ENCODE measurements around the gene PALD1. TPM values are rescaled to one million over a fixed set of nuclear protein-coding genes. Genes with fewer than 3 reads are reported as not detected.

The PALD1 gene
- total and polyA plus RNA-seq, 9 of the 15 experiments (the other 6 are each of a cell fraction or from before 2014, with no cell fraction given), result 0.03 to 0.29 (median 0.09) TPM; not detected in 2

DNA sequence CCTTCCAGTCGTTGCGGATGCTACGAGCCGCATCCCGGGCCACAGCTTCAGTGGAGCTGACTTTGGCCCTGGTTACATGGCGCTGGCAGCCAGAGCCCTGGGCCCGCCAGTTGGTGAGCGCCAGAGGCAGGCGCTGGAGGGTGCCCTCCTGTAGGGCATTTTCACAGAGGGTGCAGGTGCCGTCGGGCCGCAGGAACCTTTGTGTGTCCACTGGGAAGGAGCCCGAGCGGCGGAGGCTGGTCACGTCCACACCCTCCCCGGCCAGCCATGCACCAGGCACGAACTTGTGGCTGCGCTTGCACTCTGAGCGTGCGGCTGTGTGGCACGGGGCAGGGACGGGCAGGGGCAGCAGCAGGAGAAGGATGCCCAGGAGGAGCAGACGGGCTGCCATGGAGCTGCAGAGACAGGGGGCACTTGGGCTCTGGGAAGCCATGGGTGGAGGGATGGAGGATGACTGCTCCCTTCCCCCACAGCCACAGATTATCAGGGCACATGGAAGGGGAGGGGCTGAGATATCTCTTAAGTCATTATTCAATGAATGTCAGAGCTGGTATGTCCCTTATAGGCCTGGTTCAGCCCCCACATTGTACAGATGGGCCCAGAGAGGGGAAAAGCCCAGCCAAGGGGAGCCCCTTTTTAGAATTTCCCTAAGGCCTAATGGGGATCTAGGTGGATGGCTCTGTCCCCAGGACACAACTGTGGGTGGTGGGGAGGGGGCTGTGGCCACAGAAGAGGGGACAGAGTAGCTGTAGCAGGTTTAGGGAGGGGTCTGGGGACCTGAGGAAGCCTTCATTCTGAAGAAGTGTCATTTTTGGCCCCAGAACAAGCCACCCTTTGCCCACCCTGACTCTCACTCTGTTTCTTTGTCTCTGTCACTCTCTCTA lies 122.2 kb downstream of the PALD1 start (continued):
- no peak for TF ChIP-seq NFE2 (IDR thresholded peaks at IDR 0.05; ENCODE audit: low read depth)
- TF ChIP-seq, protein P1, sequence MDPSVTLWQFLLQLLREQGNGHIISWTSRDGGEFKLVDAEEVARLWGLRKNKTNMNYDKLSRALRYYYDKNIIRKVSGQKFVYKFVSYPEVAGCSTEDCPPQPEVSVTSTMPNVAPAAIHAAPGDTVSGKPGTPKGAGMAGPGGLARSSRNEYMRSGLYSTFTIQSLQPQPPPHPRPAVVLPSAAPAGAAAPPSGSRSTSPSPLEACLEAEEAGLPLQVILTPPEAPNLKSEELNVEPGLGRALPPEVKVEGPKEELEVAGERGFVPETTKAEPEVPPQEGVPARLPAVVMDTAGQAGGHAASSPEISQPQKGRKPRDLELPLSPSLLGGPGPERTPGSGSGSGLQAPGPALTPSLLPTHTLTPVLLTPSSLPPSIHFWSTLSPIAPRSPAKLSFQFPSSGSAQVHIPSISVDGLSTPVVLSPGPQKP (CRISPR knock-in tag; IDR thresholded peaks at IDR 0.05), result no peak
- TF ChIP-seq, protein P2, sequence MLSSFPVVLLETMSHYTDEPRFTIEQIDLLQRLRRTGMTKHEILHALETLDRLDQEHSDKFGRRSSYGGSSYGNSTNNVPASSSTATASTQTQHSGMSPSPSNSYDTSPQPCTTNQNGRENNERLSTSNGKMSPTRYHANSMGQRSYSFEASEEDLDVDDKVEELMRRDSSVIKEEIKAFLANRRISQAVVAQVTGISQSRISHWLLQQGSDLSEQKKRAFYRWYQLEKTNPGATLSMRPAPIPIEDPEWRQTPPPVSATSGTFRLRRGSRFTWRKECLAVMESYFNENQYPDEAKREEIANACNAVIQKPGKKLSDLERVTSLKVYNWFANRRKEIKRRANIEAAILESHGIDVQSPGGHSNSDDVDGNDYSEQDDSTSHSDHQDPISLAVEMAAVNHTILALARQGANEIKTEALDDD (IDR thresholded peaks at IDR 0.05), result no peak
- TF ChIP-seq ATF7 (IDR thresholded peaks at IDR 0.05), result no peak
- no peak for TF ChIP-seq RBM22 (IDR thresholded peaks at IDR 0.05; ENCODE audit: low read depth, low read length, poor library complexity, severe bottlenecking)
- TF ChIP-seq, protein P3, sequence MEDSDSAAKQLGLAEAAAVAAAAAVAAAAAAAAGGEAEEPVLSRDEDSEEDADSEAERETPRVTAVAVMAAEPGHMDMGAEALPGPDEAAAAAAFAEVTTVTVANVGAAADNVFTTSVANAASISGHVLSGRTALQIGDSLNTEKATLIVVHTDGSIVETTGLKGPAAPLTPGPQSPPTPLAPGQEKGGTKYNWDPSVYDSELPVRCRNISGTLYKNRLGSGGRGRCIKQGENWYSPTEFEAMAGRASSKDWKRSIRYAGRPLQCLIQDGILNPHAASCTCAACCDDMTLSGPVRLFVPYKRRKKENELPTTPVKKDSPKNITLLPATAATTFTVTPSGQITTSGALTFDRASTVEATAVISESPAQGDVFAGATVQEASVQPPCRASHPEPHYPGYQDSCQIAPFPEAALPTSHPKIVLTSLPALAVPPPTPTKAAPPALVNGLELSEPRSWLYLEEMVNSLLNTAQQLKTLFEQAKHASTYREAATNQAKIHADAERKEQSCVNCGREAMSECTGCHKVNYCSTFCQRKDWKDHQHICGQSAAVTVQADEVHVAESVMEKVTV (CRISPR knock-in tag; IDR thresholded peaks at IDR 0.05), result no peak
- TF ChIP-seq TAF7 (tag; IDR thresholded peaks at IDR 0.05), result no peak
- peak; percentile 82; the same call in 1 of the 2 replicates for TF ChIP-seq HNRNPL (IDR thresholded peaks at IDR 0.05; ENCODE audit: low read depth, low read length)
- TF ChIP-seq FOXK2 (conservative IDR thresholded peaks at IDR 0.05 in 1 of 2, IDR thresholded peaks at IDR 0.05 in 1 of 2; ENCODE audit: low read depth in 2 of 2), result no peak
- TF ChIP-seq, protein P4, sequence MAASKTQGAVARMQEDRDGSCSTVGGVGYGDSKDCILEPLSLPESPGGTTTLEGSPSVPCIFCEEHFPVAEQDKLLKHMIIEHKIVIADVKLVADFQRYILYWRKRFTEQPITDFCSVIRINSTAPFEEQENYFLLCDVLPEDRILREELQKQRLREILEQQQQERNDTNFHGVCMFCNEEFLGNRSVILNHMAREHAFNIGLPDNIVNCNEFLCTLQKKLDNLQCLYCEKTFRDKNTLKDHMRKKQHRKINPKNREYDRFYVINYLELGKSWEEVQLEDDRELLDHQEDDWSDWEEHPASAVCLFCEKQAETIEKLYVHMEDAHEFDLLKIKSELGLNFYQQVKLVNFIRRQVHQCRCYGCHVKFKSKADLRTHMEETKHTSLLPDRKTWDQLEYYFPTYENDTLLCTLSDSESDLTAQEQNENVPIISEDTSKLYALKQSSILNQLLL (CRISPR knock-in tag; IDR thresholded peaks at IDR 0.05; ENCODE audit: borderline replicate concordance), result no peak
- no peak for TF ChIP-seq CAMTA2 (CRISPR knock-in tag; conservative IDR thresholded peaks at IDR 0.05)
- no peak for TF ChIP-seq L3MBTL2 (IDR thresholded peaks at IDR 0.05)
- peak; percentile 37; the same call in 1 of the 2 replicates for TF ChIP-seq RBFOX2 (IDR thresholded peaks at IDR 0.05; ENCODE audit: low read depth, low read length)
